B cell (primary cell): ENCODE measurements around the gene MEOX2. TPM values are rescaled to one million over a fixed set of nuclear protein-coding genes. Genes with fewer than 3 reads are reported as not detected.

ENCODE experiments used
- ATAC-seq: fragments of 200-7000 bp; cut with Tn5 transposase; one replicate; pipeline ENCODE4 v1.10.0; 2021; ENCODE audit warnings: low read depth, mild to moderate bottlenecking, moderate number of reproducible peaks, moderate library complexity
- CTCF ChIA-PET: fragments of 350-600 bp; sonication (Branson Sonifier 250); formaldehyde crosslinking; loops from one replicate; lab custom pipeline; 2021; ENCODE audit warnings: antibody characterized with exemption, inconsistent platforms; lab: Charles Lee
- POLR2A ChIA-PET: fragments of 350-600 bp; sonication (Branson Sonifier 250); formaldehyde crosslinking; loops from one replicate; lab custom pipeline; 2021; ENCODE audit warnings: antibody characterized with exemption; lab: Charles Lee
- DNase-seq: peaks from one replicate; pipeline ENCODE4 v3.0.0; 2013
- H2AFZ ChIP-seq: 2 replicates; pipeline ENCODE4 v1.6.1; 2012; ENCODE audit warnings: mild to moderate bottlenecking, low read depth, low read length; ENCODE audit not compliant: insufficient read depth, poor library complexity, severe bottlenecking
- H3K27ac ChIP-seq, 2 donors: 1 replicate in 1 of 2; 2 replicates in 1 of 2; pipeline ENCODE4 v1.5.1; 2012 to 2013; ENCODE audit warnings: low read length in 2 of 2, mild to moderate bottlenecking in 2 of 2, moderate library complexity in 1 of 2
- H3K27me3 ChIP-seq, 4 experiments: fragments of 200-600 bp in 1 of 4; sonication (generic) in 1 of 4; replicated peaks in 1 of 4; 1 replicate in 2 of 4; 2 replicates in 2 of 4; pipeline versions ENCODE4 v1.6.1 to v1.7.0; 2013 to 2016; ENCODE audit warnings: low read length in 3 of 4, mild to moderate bottlenecking in 2 of 4, mixed read lengths in 1 of 4, moderate library complexity in 1 of 4; ENCODE audit not compliant: insufficient read depth in 4 of 4, control insufficient read depth in 3 of 4; ENCODE audit errors: control extremely low read depth in 1 of 4
- H3K36me3 ChIP-seq, 2 experiments: replicated peaks in 1 of 2; 1 replicate in 1 of 2; 2 replicates in 1 of 2; pipeline versions ENCODE4 v1.6.1 to v1.7.1; 2013; ENCODE audit warnings: low read length in 1 of 2; ENCODE audit not compliant: insufficient read depth in 2 of 2, control insufficient read depth in 1 of 2; ENCODE audit errors: control extremely low read depth in 1 of 2, extremely low read depth in 1 of 2
- H3K4me1 ChIP-seq, 2 donors: fragments of 200-600 bp in 1 of 2; sonication (generic) in 1 of 2; 1 replicate in 1 of 2; 2 replicates in 1 of 2; pipeline versions ENCODE4 v1.5.1 to v1.6.1; 2013 to 2017; ENCODE audit warnings: low read length in 2 of 2; ENCODE audit not compliant: control insufficient read depth in 2 of 2, insufficient read depth in 2 of 2
- H3K4me2 ChIP-seq: replicated peaks from 2 replicates; pipeline ENCODE3; 2012; ENCODE audit warnings: mild to moderate bottlenecking, low read depth, low read length; ENCODE audit not compliant: poor library complexity, severe bottlenecking
- H3K4me3 ChIP-seq, 5 experiments: fragments of 200-600 bp in 1 of 5; sonication (generic) in 1 of 5; 1 replicate in 3 of 5; 2 replicates in 2 of 5; pipeline versions ENCODE4 v1.5.1 to v1.7.0; 2011 to 2016; ENCODE audit warnings: low read length in 4 of 5, mild to moderate bottlenecking in 4 of 5, low read depth in 2 of 5, control low read depth in 1 of 5, moderate library complexity in 1 of 5; ENCODE audit not compliant: insufficient read depth in 1 of 5; ENCODE audit errors: control extremely low read depth in 1 of 5, extremely low read depth in 1 of 5
- H3K79me2 ChIP-seq: fragments of 200-600 bp; sonication (generic); one replicate; pipeline ENCODE4 v1.6.0; 2016; ENCODE audit warnings: low read length; ENCODE audit not compliant: control insufficient read depth, insufficient read depth
- H3K9ac ChIP-seq: fragments of 200-600 bp; sonication (generic); 2 replicates; pipeline ENCODE4 v1.6.1; 2017; ENCODE audit warnings: mild to moderate bottlenecking, low read length, moderate library complexity
- H3K9me3 ChIP-seq, 3 donors: one replicate each; pipeline versions ENCODE4 v1.6.1 to v1.7.1; 2013; ENCODE audit warnings: low read length in 2 of 3; ENCODE audit not compliant: control insufficient read depth in 2 of 3, insufficient read depth in 1 of 3; ENCODE audit errors: control extremely low read depth in 1 of 3
- H4K20me1 ChIP-seq: 2 replicates; pipeline ENCODE4 v1.6.0; 2012; ENCODE audit warnings: mild to moderate bottlenecking, low read length; ENCODE audit not compliant: insufficient read depth, control insufficient read depth, poor library complexity, severe bottlenecking
- H3K27ac Mint-ChIP-seq: one replicate; pipeline ENCODE4 v1.8.0; 2021; ENCODE audit warnings: mixed read lengths
- H3K27me3 Mint-ChIP-seq: one replicate; pipeline ENCODE4 v1.8.0; 2021; ENCODE audit warnings: mixed read lengths
- H3K4me1 Mint-ChIP-seq: one replicate; pipeline ENCODE4 v1.8.0; 2021; ENCODE audit warnings: mixed read lengths
- H3K4me3 Mint-ChIP-seq: one replicate; pipeline ENCODE4 v1.8.0; 2021; ENCODE audit warnings: mixed read lengths
- H3K9me3 Mint-ChIP-seq: one replicate; pipeline ENCODE4 v1.8.0; 2022; ENCODE audit warnings: mixed read lengths; ENCODE audit not compliant: insufficient read depth
- EZH2 ChIP-seq: IDR thresholded peaks from 2 replicates; pipeline ENCODE4 v1.6.1; 2012; ENCODE audit warnings: borderline replicate concordance, low read depth, mild to moderate bottlenecking, moderate library complexity, low read length; ENCODE audit not compliant: insufficient read depth, poor library complexity, severe bottlenecking
- WGBS: methylation state at CpG from one replicate; pipeline ENCODE4 v1.1.5; 2013; ENCODE audit warnings: missing lambda C conversion rate; ENCODE audit not compliant: insufficient coverage; 5-methylcytosine and 5-hydroxymethylcytosine counted together
- intact Hi-C: fragments of 100-400 bp; cut with micrococcal nuclease; formaldehyde crosslinking; loops from one replicate; pipeline ENCODE4 v1.10.0; 2022
- polyA plus RNA-seq: library from polyadenylated mRNA; depleted of rRNA; stranded (reverse); fragments of >200 nt; gene quantifications from 2 replicates; pipeline ENCODE4 v1.2.3, GENCODE V29; 2012
- total RNA-seq, 2 donors: library from RNA; stranded (reverse); fragments of 120-200 nt in 1 of 2; gene quantifications; 1 replicate in 1 of 2; 2 replicates in 1 of 2; pipeline versions ENCODE4 v1.2.3 to v1.2.4, GENCODE V29; 2013 to 2022
- TF ChIP-seq, protein P1 (sequence below): fragments of 200-600 bp; IDR thresholded peaks from one replicate; pipeline ENCODE4 v1.8.0; 2022; ENCODE audit warnings: antibody characterized with exemption, mild to moderate bottlenecking

The MEOX2 gene
- total and polyA plus RNA-seq, 2 donors (not counting 1 experiment from before 2014, with no cell fraction given), result not detected

DNA sequence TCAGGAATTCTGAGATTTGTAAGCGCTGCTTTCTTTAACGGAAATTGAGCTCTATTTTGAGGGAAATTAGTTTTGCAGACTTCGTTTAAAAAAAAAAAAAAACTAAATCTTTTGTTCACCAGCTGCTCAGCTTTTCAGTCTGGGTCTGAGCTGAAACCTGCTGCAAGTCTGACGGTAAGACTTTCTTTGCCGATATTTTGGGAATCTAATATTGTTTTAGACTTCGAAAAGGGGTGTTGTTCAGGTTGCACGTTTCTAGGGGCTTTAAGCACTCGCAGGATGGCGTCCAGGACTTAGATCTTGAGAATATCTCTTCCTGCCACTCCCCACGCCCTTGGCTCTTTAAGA lies 1.8 kb upstream of the MEOX2 start:
- Mint-ChIP-seq H3K27me3 (peaks cover 33% of the 10 kb centered on the region), H3K4me3 (no peak overlapping the region), H3K4me1 (no peaks in the 10 kb centered on the region), H3K9me3 (no peaks in the 10 kb centered on the region), H3K27ac (no peak overlapping the region)
- POLR2A ChIA-PET, result no interaction called here
- Histone ChIP-seq H3K4me1 (no peaks in the 10 kb centered on the region), H3K4me3 (no peak overlapping the region), H3K27ac (no peak overlapping the region), H3K4me2 (no peak overlapping the region), H3K9ac (no peak overlapping the region), H3K9me3 (peaks cover 0 to 7% (median 0%) of the 10 kb centered on the region in 3 donors), H3K36me3 (no peaks in the 10 kb centered on the region), H2AFZ (no peak overlapping the region), H3K79me2 (no peaks in the 10 kb centered on the region), H3K27me3 (peaks cover 0 to 25% (median 8%) of the 10 kb centered on the region in 4 experiments), H4K20me1 (no peaks in the 10 kb centered on the region)
- TF ChIP-seq, protein P1, sequence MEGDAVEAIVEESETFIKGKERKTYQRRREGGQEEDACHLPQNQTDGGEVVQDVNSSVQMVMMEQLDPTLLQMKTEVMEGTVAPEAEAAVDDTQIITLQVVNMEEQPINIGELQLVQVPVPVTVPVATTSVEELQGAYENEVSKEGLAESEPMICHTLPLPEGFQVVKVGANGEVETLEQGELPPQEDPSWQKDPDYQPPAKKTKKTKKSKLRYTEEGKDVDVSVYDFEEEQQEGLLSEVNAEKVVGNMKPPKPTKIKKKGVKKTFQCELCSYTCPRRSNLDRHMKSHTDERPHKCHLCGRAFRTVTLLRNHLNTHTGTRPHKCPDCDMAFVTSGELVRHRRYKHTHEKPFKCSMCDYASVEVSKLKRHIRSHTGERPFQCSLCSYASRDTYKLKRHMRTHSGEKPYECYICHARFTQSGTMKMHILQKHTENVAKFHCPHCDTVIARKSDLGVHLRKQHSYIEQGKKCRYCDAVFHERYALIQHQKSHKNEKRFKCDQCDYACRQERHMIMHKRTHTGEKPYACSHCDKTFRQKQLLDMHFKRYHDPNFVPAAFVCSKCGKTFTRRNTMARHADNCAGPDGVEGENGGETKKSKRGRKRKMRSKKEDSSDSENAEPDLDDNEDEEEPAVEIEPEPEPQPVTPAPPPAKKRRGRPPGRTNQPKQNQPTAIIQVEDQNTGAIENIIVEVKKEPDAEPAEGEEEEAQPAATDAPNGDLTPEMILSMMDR, result no peak
- TF ChIP-seq EZH2, result no peak
- intact Hi-C loops, result no loop called here
- DNase-seq (no peak), ATAC-seq (no peak)
- whole genome bisulfite sequencing, result 0% methylated on average over 2 of the region's 10 CpGs
- CTCF ChIA-PET, result no interaction called here

DNA sequence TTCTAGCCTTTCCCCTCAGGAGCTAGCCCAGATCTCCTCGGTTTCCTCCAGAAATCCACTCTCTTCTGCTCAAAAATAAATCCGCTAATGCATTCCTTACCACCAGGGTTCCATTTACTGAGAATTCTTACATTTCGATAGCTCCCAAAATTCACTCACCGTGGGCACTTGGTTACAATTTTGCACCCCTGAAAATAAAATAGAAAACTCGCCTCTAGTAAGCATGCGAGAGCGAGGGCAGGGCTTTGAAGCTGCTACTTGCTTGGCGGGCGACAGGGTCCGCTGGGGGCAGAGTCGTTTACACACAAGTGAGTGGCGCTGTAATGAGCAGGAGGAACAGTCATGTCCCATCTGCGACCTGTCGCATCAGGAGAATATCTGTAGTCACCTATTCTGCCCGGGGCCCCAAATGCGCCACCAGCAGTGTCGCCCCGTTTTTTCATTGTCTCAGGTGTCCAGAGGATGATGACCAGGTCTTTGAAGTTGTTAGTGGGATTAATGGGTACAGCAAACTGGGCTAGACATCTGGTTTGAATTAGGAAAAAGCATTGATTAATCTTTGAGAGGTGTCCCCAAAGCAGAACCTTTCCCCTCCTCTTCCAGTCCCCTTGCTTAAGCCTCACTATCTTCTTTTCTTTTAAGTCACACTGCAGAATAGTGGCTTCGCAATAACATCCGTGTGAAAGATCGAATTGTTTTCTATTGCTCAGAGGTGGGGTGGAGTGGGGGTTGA lies 1.2 kb upstream of the MEOX2 start:
- Histone ChIP-seq H3K36me3 (no peaks in the 10 kb centered on the region), H2AFZ (no peak overlapping the region), H3K9ac (no peak overlapping the region), H3K4me2 (no peak overlapping the region), H3K27me3 (peaks cover 0 to 25% (median 8%) of the 10 kb centered on the region in 4 experiments), H3K27ac (no peak overlapping the region), H3K9me3 (peaks cover 0 to 7% (median 0%) of the 10 kb centered on the region in 3 donors), H3K4me3 (no peak overlapping the region), H3K79me2 (no peaks in the 10 kb centered on the region), H3K4me1 (no peaks in the 10 kb centered on the region), H4K20me1 (no peaks in the 10 kb centered on the region)
- no peak overlapping the region for H3K27ac Mint-ChIP-seq
- no peak for DNase-seq
- H3K4me3 Mint-ChIP-seq, result no peak overlapping the region
- TF ChIP-seq, protein P1, result no peak
- no peak for TF ChIP-seq EZH2
- H3K27me3 Mint-ChIP-seq, result peaks cover 33% of the 10 kb centered on the region
- no peaks in the 10 kb centered on the region for H3K9me3 Mint-ChIP-seq
- 13% methylated on average over 21 of the region's 21 CpGs for WGBS
- ChIA-PET POLR2A (no interaction called here), CTCF (no interaction called here)
- no peaks in the 10 kb centered on the region for H3K4me1 Mint-ChIP-seq
- intact Hi-C loops, result no loop called here
- ATAC-seq, result no peak
